Chondrocyte (in vitro differentiated cells): Measurements from ENCODE around the gene SIMC1. TPM values are rescaled to one million over a fixed set of nuclear protein-coding genes. Genes with fewer than 3 reads are reported as not detected.

Experiments used
- DNase-seq: peaks from one replicate; pipeline ENCODE4 v3.0.0; 2021; ENCODE audit warnings: mixed read lengths, low spot score
- H3K27ac Mint-ChIP-seq: one replicate; pipeline ENCODE4 v1.8.0; 2021; ENCODE audit warnings: mild to moderate bottlenecking, moderate library complexity, mixed read lengths; ENCODE audit not compliant: unreplicated experiment
- H3K27me3 Mint-ChIP-seq: 2 replicates; pipeline ENCODE4 v1.8.0; 2021; ENCODE audit warnings: low read depth, mixed read lengths
- H3K36me3 Mint-ChIP-seq: 2 replicates; pipeline ENCODE4 v1.8.0; 2021; ENCODE audit warnings: low read depth, mixed read lengths
- H3K4me1 Mint-ChIP-seq: 2 replicates; pipeline ENCODE4 v1.8.0; 2021; ENCODE audit warnings: low read depth, mild to moderate bottlenecking, mixed read lengths
- H3K4me3 Mint-ChIP-seq: one replicate; pipeline ENCODE4 v1.8.0; 2021; ENCODE audit warnings: mild to moderate bottlenecking, moderate library complexity, mixed read lengths; ENCODE audit not compliant: unreplicated experiment
- H3K9me3 Mint-ChIP-seq: 2 replicates; pipeline ENCODE4 v1.8.0; 2021; ENCODE audit warnings: low read depth, mixed read lengths
- CTCF ChIP-seq: fragments of 200-600 bp; sonication (generic); IDR thresholded peaks from 2 replicates; pipeline ENCODE4 v1.5.0; 2021; ENCODE audit warnings: antibody characterized with exemption, mild to moderate bottlenecking, moderate library complexity
- total RNA-seq: library from RNA; stranded (reverse); gene quantifications from 3 replicates; pipeline ENCODE4 v1.2.1, GENCODE V29; 2021

Gene SIMC1
- total RNA-seq, 1 donor from 2014 or later, result 19.1 TPM

GRCh38 chr5:176381979-176382378 is 143.8 kb downstream of the SIMC1 start:
- no peak for DNase-seq
- Mint-ChIP-seq H3K36me3 (peaks cover 7% of the 10 kb centered on the region), H3K4me3 (no peak overlapping the region), H3K4me1 (peaks cover 8% of the 10 kb centered on the region), H3K27ac (no peak overlapping the region), H3K27me3 (no peaks in the 10 kb centered on the region), H3K9me3 (no peaks in the 10 kb centered on the region)
- no peak for TF ChIP-seq CTCF

DNA sequence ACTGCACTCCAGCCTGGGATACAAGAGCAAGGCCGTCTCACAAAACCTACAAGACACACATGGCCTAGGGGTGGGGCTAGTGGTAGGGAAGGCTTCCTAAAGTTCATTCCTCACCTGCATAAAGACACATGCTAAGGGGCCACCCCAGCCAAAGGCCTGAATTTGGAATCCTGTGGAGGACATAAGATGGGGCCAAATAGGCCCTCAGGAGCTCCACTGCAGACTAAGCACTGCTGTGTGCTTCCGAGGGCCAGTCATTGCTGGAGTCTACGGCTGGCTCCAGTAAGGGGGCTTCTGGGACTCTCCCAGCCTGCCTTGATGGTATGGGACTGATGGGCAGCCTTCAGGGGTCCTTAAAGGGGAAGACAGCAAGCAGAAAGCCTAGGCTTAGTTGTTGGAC is 144.5 kb downstream of the SIMC1 start:
- Mint-ChIP-seq H3K4me1 (peaks cover 15% of the 10 kb centered on the region), H3K36me3 (peaks cover 7% of the 10 kb centered on the region), H3K27ac (no peak overlapping the region), H3K9me3 (no peaks in the 10 kb centered on the region), H3K27me3 (no peaks in the 10 kb centered on the region), H3K4me3 (no peak overlapping the region)
- TF ChIP-seq CTCF, result no peak
- DNase-seq, result no peak

DNA sequence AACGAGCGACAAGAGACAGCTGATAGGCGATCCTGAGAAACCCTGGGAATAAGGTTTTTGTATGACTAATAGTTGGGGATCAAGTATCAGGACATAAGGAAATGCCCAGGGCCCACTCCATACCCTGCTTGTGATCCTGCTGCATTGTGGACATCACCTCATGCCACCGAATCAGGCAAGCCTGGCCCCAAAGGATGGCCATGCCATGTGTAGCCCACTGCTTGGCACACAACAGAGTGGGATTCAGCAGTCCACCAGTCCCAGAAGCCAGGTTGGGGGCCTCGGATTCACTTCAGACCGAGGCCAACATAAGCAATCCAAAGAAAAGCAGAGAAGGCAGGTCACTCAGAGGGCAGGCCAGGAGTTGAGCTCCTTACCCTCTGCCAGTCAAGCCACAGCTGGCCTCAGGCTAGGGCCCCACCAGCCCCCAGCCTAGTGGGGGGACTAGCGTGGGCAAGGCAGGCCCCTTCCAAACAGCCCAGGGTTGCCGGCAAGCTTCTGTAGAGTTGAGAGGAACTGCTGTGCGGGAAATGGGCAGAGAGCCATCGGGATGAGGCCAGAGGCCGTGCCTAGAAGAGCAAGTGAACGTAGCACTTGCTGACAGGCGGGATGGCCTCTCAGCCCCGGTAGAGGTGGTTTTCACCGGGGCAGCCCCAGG is 145.2 kb downstream of the SIMC1 start:
- Mint-ChIP-seq H3K9me3 (no peaks in the 10 kb centered on the region), H3K27me3 (no peaks in the 10 kb centered on the region), H3K27ac (no peak overlapping the region), H3K36me3 (peaks cover 7% of the 10 kb centered on the region), H3K4me3 (no peak overlapping the region), H3K4me1 (peaks cover 18% of the 10 kb centered on the region)
- TF ChIP-seq CTCF, result no peak
- DNase-seq, result no peak

- Mint-ChIP-seq H3K4me3 (no peak overlapping the region), H3K36me3 (peaks cover 7% of the 10 kb centered on the region), H3K9me3 (no peaks in the 10 kb centered on the region), H3K27ac (no peak overlapping the region), H3K27me3 (no peaks in the 10 kb centered on the region), H3K4me1 (peaks cover 18% of the 10 kb centered on the region)
- TF ChIP-seq CTCF, result no peak
- no peak for DNase-seq
Measured at GRCh38 chr5:176383961-176384360, 145.7 kb downstream of the SIMC1 start.

GRCh38 chr5:176384366-176384930 is 146.2 kb downstream of the SIMC1 start:
- H3K4me1 Mint-ChIP-seq, result peaks cover 19% of the 10 kb centered on the region
- H3K9me3 Mint-ChIP-seq, result no peaks in the 10 kb centered on the region
- no peak overlapping the region for H3K4me3 Mint-ChIP-seq
- peaks cover 7% of the 10 kb centered on the region for H3K36me3 Mint-ChIP-seq
- TF ChIP-seq CTCF, result no peak
- no peaks in the 10 kb centered on the region for H3K27me3 Mint-ChIP-seq
- no peak overlapping the region for H3K27ac Mint-ChIP-seq
- no peak for DNase-seq
